BLaER1 (cell line): Measurements from ENCODE around the gene NUBP2.

Experiments used
- H3K27ac ChIP-seq: shearing (Covaris generic); formaldehyde crosslinking; 2 replicates; pipeline ENCODE4 v1.8.1; 2022
- H3K27me3 ChIP-seq: shearing (Covaris generic); formaldehyde crosslinking; 2 replicates; pipeline ENCODE4 v1.8.1; 2022
- H3K36me3 ChIP-seq: shearing (Covaris generic); formaldehyde crosslinking; 2 replicates; pipeline ENCODE4 v1.8.1; 2022
- H3K4me1 ChIP-seq: shearing (Covaris generic); formaldehyde crosslinking; 2 replicates; pipeline ENCODE4 v1.8.1; 2022
- H3K4me2 ChIP-seq: shearing (Covaris generic); formaldehyde crosslinking; 2 replicates; pipeline ENCODE4 v1.8.1; 2022
- H3K4me3 ChIP-seq: shearing (Covaris generic); formaldehyde crosslinking; 2 replicates; pipeline ENCODE4 v1.8.1; 2022
- H3K9ac ChIP-seq: shearing (Covaris generic); formaldehyde crosslinking; 2 replicates; pipeline ENCODE4 v1.8.1; 2022
- H3K9me3 ChIP-seq: shearing (Covaris generic); formaldehyde crosslinking; 2 replicates; pipeline ENCODE4 v1.8.1; 2022
- H4K20me1 ChIP-seq: shearing (Covaris generic); formaldehyde crosslinking; 2 replicates; pipeline ENCODE4 v1.8.1; 2022
- Cebpa-rat ChIP-seq: shearing (Covaris generic); IDR thresholded peaks from 2 replicates; pipeline ENCODE4 v1.8.1; 2022

Gene NUBP2

DNA sequence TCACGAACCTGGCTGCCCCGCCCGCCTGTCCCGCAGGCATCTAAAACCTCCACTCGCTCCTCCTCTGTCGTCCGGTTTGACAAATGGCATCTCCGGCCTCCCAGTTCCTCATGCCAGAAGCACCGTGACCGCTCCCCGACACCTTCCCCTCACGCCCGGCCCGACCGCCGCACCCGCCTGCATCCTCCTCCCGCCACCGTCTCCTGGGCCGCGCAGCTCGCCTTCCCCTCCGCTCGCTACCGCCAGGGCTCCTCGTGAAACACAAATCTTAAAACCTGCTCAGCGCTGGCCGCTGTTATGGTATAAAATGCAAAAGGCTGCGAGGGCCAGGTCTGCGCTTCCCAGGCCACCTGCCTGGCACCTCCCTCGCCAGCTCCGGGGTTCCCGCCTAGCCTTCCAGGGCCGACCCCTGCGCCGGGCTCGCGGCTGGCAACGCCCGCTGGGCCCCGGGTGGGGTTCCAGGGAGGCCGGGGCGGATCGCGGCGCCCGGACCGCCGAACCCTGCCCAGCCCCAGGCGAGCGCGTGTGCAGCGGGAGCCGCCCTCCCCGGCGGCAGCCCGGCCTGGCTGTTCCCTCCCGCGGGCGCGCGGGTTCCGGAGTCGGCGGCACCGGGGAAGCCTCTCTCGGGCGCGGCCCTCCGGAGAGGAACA, 877 bp upstream of the NUBP2 start:
- no peaks in the 10 kb centered on the region for H3K27me3 ChIP-seq
- peaks cover 66% of the 10 kb centered on the region for H3K36me3 ChIP-seq
- TF ChIP-seq Cebpa-rat, result no peak
- H3K4me1 ChIP-seq, result peaks cover 35% of the 10 kb centered on the region
- peaks cover 94% of the 10 kb centered on the region for H4K20me1 ChIP-seq
- H3K4me2 ChIP-seq, result peak overlapping the region; percentile 97
- peak overlapping the region; percentile 87 for H3K27ac ChIP-seq
- H3K9me3 ChIP-seq, result no peaks in the 10 kb centered on the region
- peak overlapping the region; percentile 94 for H3K9ac ChIP-seq
- H3K4me3 ChIP-seq, result peak overlapping the region; percentile 97

DNA sequence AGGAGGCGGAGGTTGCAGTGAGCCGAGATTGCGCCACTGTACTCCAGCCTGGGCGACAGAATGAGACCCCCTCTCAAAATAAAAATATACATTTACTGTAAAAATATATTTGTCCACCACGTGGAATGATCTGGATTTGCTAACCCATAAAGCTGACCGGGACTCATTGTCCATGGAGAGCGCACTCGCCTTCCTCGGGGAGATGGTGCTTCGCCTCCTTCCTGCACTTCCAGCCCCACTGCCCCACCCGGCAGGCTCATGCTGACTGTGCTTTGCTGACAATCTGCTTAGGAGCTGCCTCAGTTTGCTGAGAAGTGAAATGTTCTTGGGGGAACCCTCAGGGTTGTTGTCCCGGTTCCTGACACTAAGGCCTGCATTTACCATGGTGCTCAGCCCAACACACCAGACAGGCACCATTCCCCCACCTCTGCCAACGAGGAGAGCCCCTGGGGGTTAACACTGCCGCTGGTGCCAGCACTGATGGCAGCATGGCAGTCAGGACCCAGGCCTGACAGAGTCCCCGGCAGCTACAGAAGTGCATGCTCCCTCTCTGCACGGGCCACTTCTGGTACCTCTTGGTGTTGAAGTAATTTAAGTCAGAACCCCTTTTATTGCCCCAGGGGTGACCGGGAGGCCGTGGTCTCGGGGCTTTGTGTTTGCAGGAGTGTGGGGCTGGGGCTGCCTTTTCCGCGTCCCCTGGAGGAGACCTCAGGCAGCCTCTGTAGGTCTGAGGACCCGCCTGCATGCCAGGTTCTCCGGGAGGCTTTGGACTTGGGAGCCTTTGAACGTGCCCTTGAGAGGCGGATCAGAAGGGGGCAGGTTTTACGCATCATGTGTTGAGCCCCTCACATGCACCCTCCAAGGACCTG, 2.5 kb downstream of the NUBP2 start:
- Histone ChIP-seq H3K4me3 (no peak overlapping the region), H4K20me1 (peaks cover 94% of the 10 kb centered on the region), H3K9me3 (no peaks in the 10 kb centered on the region), H3K36me3 (peaks cover 66% of the 10 kb centered on the region), H3K4me1 (peaks cover 28% of the 10 kb centered on the region), H3K4me2 (no peak overlapping the region), H3K27ac (no peak overlapping the region), H3K9ac (no peak overlapping the region), H3K27me3 (no peaks in the 10 kb centered on the region)
- TF ChIP-seq Cebpa-rat, result no peak

DNA sequence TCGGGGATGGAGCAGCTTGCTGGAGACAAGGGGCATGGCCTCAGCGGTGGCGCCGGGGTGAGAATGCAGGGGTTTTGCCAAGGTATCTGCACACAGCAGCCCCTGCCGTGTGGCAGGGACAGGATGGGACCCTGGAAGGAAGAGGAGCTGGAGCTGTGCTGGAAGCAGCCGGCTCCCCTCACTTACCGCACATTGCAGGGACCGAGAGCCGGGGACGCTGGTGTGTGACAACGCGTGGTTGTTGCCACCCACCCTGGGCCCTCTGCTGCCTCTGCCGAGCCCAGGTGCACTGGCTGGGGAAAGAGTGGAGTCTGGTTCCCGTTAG, 3.0 kb downstream of the NUBP2 start:
- Histone ChIP-seq H3K27me3 (no peaks in the 10 kb centered on the region), H3K4me3 (no peak overlapping the region), H3K4me2 (no peak overlapping the region), H3K4me1 (peaks cover 25% of the 10 kb centered on the region), H3K9me3 (no peaks in the 10 kb centered on the region), H3K9ac (no peak overlapping the region), H3K36me3 (peaks cover 66% of the 10 kb centered on the region), H3K27ac (no peak overlapping the region), H4K20me1 (peaks cover 94% of the 10 kb centered on the region)
- TF ChIP-seq Cebpa-rat, result no peak

- H3K4me2 ChIP-seq, result no peak overlapping the region
- no peak overlapping the region for H3K4me3 ChIP-seq
- TF ChIP-seq Cebpa-rat, result no peak
- peaks cover 94% of the 10 kb centered on the region for H4K20me1 ChIP-seq
- peaks cover 68% of the 10 kb centered on the region for H3K36me3 ChIP-seq
- H3K9ac ChIP-seq, result no peak overlapping the region
- no peaks in the 10 kb centered on the region for H3K27me3 ChIP-seq
- H3K9me3 ChIP-seq, result no peaks in the 10 kb centered on the region
- H3K27ac ChIP-seq, result no peak overlapping the region
- peaks cover 19% of the 10 kb centered on the region for H3K4me1 ChIP-seq
Observed at GRCh38 chr16:1786242-1787055, 3.7 kb downstream of the NUBP2 start.

GRCh38 chr16:1787056-1787321, 4.2 kb downstream of the NUBP2 start:
- no peak overlapping the region for H3K4me3 ChIP-seq
- H3K9me3 ChIP-seq, result no peaks in the 10 kb centered on the region
- no peak overlapping the region for H3K9ac ChIP-seq
- H4K20me1 ChIP-seq, result peaks cover 94% of the 10 kb centered on the region
- no peaks in the 10 kb centered on the region for H3K27me3 ChIP-seq
- peaks cover 15% of the 10 kb centered on the region for H3K4me1 ChIP-seq
- H3K36me3 ChIP-seq, result peaks cover 73% of the 10 kb centered on the region
- no peak for TF ChIP-seq Cebpa-rat
- H3K4me2 ChIP-seq, result no peak overlapping the region
- H3K27ac ChIP-seq, result no peak overlapping the region

DNA sequence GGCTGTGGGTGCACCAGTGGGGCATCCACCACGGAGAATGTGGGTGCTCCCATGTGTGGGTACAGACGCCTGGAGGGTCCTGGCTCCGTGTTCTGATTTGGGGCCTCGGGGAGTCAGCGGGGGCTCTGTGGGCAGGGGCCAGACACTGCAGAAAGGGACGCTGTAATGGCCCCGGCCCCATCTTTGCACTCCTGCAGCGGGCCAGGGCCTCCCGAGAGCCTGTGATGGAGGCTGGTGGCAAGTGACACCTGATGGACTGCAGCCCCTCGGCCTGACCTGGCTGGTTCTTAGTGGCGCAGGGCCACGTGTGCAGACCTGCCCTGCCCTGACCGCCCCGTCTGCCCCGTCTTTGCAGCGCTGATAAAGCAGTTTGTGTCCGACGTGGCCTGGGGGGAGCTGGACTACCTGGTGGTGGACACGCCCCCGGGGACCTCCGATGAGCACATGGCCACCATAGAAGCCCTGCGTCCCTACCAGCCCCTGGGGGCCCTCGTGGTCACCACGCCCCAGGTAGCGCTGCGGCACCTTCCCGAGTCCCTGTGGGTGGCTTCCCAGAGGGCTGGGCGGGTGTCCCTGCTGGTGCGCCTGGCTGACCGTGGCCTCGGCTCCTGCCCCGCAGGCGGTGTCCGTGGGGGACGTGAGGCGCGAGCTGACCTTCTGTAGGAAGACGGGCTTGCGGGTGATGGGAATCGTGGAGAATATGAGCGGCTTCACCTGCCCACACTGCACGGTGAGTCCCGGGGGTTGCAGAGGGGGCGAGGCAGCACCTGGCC, 4.7 kb downstream of the NUBP2 start:
- Histone ChIP-seq H3K9ac (no peak overlapping the region), H3K27me3 (no peaks in the 10 kb centered on the region), H3K27ac (no peak overlapping the region), H3K4me1 (peaks cover 15% of the 10 kb centered on the region), H3K4me2 (no peak overlapping the region), H3K36me3 (peaks cover 78% of the 10 kb centered on the region), H3K4me3 (no peak overlapping the region), H3K9me3 (no peaks in the 10 kb centered on the region), H4K20me1 (peaks cover 96% of the 10 kb centered on the region)
- no peak for TF ChIP-seq Cebpa-rat

- H3K36me3 ChIP-seq, result peaks cover 82% of the 10 kb centered on the region
- no peak for TF ChIP-seq Cebpa-rat
- no peaks in the 10 kb centered on the region for H3K9me3 ChIP-seq
- peaks cover 15% of the 10 kb centered on the region for H3K4me1 ChIP-seq
- no peaks in the 10 kb centered on the region for H3K27me3 ChIP-seq
- H3K4me2 ChIP-seq, result no peak overlapping the region
- no peak overlapping the region for H3K9ac ChIP-seq
- no peak overlapping the region for H3K4me3 ChIP-seq
- peaks cover 96% of the 10 kb centered on the region for H4K20me1 ChIP-seq
- no peak overlapping the region for H3K27ac ChIP-seq
Observed at GRCh38 chr16:1788095-1788707, 5.4 kb downstream of the NUBP2 start.

GRCh38 chr16:1788708-1789100, 5.9 kb downstream of the NUBP2 start:
- no peak for TF ChIP-seq Cebpa-rat
- no peaks in the 10 kb centered on the region for H3K27me3 ChIP-seq
- H3K27ac ChIP-seq, result no peak overlapping the region

DNA sequence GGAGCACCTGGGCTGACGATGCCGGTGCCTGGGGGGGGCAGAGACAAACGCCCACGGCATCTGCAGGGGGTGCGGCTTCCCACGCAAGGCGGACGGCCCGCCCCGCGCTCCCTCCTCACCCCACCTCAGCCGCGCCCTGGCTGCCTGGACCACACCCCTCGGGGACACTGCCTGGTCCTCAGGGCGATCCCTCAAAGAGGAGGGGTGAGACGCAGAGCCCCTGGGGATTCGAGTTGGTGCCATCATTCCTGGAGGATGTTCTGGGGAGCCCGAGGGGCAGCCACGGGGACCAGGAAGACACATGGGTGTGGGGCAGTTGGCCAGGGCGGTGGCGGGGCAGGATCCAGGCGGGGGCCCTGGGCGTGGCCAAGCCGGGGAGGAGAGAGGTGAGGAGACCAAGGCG, 6.9 kb downstream of the NUBP2 start:
- Histone ChIP-seq H4K20me1 (peaks cover 82% of the 10 kb centered on the region), H3K4me3 (no peak overlapping the region), H3K9me3 (no peaks in the 10 kb centered on the region), H3K9ac (no peak overlapping the region), H3K27ac (no peak overlapping the region), H3K27me3 (no peaks in the 10 kb centered on the region), H3K4me1 (0 out of 2 replicates have a peak, but pooled peaks cover 2% of the 10 kb centered on the region), H3K36me3 (peaks cover 82% of the 10 kb centered on the region), H3K4me2 (no peak overlapping the region)
- no peak for TF ChIP-seq Cebpa-rat

More at GRCh38 chr16:1788708-1789100, 5.9 kb downstream of the NUBP2 start:
- Histone ChIP-seq H3K36me3 (peaks cover 82% of the 10 kb centered on the region), H3K4me2 (no peak overlapping the region), H4K20me1 (peaks cover 91% of the 10 kb centered on the region), H3K9me3 (no peaks in the 10 kb centered on the region), H3K4me3 (no peak overlapping the region), H3K9ac (no peak overlapping the region), H3K4me1 (peaks cover 12% of the 10 kb centered on the region)
